ENCODE results near the gene TRMT11. TPM values are rescaled to one million over a fixed set of nuclear protein-coding genes. Genes with fewer than 3 reads are reported as not detected.
A peak's percentile ranks its signal among the peaks of the same experiment; 100 is the strongest.

Gene TRMT11
- total and polyA plus RNA-seq, 9 of the 15 experiments (the other 6 are each of a cell fraction or from before 2014, with no cell fraction given) = 38.8 to 88.0 (median 59.8) TPM

DNA sequence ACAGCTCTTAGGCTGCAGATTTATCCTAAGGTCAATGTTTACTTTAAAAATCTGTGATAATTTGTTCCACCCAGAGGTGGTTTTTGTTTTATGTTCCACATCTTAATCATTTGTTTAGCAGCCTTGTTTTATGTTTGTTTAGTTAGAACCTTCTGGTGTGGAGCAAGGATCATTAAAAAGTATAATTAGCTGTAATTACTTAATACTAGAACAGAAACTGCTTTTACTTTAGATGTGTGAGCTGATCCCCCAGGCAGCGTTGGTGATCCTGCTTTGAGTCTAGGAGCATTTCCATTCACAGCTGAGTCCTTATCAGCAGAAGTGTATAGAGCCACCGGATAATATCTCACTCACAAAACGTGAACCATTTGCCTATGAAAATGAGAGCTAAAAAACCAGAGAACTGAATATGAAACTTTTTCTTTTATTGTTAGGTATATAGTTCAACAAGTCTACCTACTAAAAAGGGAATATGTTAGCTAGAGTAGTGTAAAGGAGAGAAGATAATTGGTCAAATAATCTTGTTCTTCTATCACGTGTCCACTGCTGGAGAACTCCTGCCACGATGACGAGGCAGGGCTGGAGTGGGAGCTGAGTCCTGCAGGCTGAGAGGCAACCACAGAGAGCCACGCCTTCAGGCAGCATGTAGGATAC is 78.5 kb downstream of the TRMT11 start (continued):
- TF ChIP-seq, protein P1, sequence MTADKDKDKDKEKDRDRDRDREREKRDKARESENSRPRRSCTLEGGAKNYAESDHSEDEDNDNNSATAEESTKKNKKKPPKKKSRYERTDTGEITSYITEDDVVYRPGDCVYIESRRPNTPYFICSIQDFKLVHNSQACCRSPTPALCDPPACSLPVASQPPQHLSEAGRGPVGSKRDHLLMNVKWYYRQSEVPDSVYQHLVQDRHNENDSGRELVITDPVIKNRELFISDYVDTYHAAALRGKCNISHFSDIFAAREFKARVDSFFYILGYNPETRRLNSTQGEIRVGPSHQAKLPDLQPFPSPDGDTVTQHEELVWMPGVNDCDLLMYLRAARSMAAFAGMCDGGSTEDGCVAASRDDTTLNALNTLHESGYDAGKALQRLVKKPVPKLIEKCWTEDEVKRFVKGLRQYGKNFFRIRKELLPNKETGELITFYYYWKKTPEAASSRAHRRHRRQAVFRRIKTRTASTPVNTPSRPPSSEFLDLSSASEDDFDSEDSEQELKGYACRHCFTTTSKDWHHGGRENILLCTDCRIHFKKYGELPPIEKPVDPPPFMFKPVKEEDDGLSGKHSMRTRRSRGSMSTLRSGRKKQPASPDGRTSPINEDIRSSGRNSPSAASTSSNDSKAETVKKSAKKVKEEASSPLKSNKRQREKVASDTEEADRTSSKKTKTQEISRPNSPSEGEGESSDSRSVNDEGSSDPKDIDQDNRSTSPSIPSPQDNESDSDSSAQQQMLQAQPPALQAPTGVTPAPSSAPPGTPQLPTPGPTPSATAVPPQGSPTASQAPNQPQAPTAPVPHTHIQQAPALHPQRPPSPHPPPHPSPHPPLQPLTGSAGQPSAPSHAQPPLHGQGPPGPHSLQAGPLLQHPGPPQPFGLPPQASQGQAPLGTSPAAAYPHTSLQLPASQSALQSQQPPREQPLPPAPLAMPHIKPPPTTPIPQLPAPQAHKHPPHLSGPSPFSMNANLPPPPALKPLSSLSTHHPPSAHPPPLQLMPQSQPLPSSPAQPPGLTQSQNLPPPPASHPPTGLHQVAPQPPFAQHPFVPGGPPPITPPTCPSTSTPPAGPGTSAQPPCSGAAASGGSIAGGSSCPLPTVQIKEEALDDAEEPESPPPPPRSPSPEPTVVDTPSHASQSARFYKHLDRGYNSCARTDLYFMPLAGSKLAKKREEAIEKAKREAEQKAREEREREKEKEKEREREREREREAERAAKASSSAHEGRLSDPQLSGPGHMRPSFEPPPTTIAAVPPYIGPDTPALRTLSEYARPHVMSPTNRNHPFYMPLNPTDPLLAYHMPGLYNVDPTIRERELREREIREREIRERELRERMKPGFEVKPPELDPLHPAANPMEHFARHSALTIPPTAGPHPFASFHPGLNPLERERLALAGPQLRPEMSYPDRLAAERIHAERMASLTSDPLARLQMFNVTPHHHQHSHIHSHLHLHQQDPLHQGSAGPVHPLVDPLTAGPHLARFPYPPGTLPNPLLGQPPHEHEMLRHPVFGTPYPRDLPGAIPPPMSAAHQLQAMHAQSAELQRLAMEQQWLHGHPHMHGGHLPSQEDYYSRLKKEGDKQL (CRISPR knock-in tag; IDR thresholded peaks at IDR 0.05; ENCODE audit: borderline replicate concordance) = no peak
- TF ChIP-seq CHCHD3 (CRISPR knock-in tag; IDR thresholded peaks at IDR 0.05) = no peak
- TF ChIP-seq, protein P2, sequence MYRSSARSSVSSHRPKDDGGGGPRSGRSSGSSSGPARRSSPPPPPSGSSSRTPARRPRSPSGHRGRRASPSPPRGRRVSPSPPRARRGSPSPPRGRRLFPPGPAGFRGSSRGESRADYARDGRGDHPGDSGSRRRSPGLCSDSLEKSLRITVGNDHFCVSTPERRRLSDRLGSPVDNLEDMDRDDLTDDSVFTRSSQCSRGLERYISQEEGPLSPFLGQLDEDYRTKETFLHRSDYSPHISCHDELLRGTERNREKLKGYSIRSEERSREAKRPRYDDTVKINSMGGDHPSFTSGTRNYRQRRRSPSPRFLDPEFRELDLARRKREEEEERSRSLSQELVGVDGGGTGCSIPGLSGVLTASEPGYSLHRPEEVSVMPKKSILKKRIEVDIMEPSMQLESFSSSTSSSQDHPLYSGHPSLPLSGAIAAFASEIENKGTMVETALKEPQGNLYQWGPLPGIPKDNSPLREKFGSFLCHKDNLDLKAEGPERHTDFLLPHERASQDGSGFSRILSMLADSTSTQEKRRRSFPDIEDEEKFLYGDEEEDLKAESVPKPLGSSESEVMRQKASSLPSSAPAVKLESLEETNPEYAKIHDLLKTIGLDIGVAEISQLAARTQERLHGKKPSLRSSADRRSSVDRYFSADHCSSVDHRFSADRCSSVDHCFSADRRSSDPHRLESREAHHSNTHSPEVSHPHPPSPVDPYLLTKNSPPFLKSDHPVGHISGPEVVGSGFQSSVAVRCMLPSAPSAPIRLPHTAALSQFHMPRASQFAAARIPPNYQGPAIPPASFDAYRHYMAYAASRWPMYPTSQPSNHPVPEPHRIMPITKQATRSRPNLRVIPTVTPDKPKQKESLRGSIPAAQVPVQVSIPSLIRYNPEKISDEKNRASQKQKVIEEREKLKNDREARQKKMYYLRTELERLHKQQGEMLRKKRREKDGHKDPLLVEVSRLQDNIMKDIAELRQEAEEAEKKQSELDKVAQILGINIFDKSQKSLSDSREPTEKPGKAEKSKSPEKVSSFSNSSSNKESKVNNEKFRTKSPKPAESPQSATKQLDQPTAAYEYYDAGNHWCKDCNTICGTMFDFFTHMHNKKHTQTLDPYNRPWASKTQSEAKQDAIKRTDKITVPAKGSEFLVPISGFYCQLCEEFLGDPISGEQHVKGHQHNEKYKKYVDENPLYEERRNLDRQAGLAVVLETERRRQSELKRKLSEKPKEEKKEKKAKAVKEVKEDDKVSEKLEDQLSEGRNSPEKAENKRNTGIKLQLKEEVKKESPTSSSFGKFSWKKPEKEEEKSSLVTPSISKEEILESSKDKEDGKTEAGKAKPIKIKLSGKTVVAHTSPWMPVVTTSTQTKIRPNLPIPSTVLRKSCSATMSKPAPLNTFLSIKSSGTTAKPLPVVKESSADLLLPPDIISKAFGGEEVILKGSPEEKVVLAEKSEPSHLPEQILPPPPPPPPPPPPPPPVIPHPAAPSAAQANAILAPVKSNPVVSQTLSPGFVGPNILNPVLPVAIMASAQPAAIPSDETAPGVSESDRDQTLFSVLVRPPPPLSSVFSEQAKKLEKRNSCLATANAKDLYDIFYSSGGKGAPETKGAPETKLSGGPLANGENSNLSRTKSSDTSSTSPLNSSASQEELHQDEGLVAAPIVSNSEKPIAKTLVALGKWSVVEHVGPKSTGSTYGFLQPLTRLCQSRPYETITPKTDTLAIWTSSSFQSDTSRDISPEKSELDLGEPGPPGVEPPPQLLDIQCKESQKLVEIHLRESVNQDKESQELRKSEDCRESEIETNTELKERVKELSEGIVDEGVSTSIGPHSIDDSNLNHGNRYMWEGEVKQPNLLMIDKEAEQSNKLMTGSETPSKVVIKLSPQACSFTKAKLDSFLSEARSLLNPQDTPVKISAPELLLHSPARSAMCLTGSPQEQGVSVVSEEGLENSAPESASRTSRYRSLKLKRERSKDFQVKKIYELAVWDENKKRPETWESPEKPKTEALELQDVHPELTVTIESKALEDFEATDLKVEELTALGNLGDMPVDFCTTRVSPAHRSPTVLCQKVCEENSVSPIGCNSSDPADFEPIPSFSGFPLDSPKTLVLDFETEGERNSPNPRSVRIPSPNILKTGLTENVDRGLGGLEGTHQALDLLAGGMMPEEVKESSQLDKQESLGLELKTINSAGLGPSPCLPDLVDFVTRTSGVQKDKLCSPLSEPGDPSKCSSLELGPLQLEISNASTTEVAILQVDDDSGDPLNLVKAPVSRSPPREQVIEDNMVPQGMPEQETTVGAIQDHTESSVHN (IDR thresholded peaks at IDR 0.05; ENCODE audit: borderline replicate concordance in 1 of 2, low read depth in 1 of 2) = peak in 1 of 2 experiments; percentile 62; a peak in 1 of 4 replicates
- TF ChIP-seq MTA1 (IDR thresholded peaks at IDR 0.05; ENCODE audit: borderline replicate concordance) = 0 out of 2 replicates have a peak, but pooled peaks have one; percentile 32
- no peak for TF ChIP-seq MTA3 (IDR thresholded peaks at IDR 0.05; ENCODE audit: borderline replicate concordance)
- TF ChIP-seq, protein P3, sequence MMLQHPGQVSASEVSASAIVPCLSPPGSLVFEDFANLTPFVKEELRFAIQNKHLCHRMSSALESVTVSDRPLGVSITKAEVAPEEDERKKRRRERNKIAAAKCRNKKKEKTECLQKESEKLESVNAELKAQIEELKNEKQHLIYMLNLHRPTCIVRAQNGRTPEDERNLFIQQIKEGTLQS (IDR thresholded peaks at IDR 0.05) = peak; percentile 22; the same call in 1 of the 2 replicates
- TF ChIP-seq, protein P3 (CRISPR knock-in tag; conservative IDR thresholded peaks at IDR 0.05) = no peak
- TF ChIP-seq ETS2 (tag; IDR thresholded peaks at IDR 0.05; ENCODE audit: borderline replicate concordance, poor library complexity, severe bottlenecking) = no peak
- no peak for TF ChIP-seq ZNF57 (CRISPR knock-in tag; IDR thresholded peaks at IDR 0.05)
- TF ChIP-seq RCOR1 (IDR thresholded peaks at IDR 0.05; ENCODE audit: borderline replicate concordance in 1 of 2, low read depth in 2 of 2, low read length in 2 of 2) = 0 out of 4 replicates have a peak, but pooled peaks of 1 of the 2 experiments have one; percentile 16
- no peak for TF ChIP-seq ILF3 (IDR thresholded peaks at IDR 0.05; ENCODE audit: borderline replicate concordance)
- no peak for TF ChIP-seq SMARCA5 (IDR thresholded peaks at IDR 0.05)

All from K562 (cell line).